Panc1 (cell line): ENCODE results near the gene CD300E. TPM values are rescaled to one million over a fixed set of nuclear protein-coding genes. Genes with fewer than 3 reads are reported as not detected.

Source experiments
- ATAC-seq: fragments of 200-7000 bp; cut with Tn5 transposase; 2 replicates; pipeline ENCODE4 v1.9.1; 2020; ENCODE audit warnings: mild to moderate bottlenecking, moderate library complexity
- BruUV-seq: library from RNA; stranded (reverse); fragments of 400-500 nt; replicated peaks from 2 replicates; lab custom pipeline; 2021; lab: Mats Ljungman, UMichigan
- CTCF ChIA-PET: fragments of 300-600 bp; sonication (Branson Sonifier 250); formaldehyde crosslinking; loops from one replicate; lab custom pipeline; 2022; ENCODE audit warnings: antibody characterized with exemption; lab: Charles Lee
- POLR2A ChIA-PET: fragments of 300-600 bp; sonication (Branson Sonifier 250); formaldehyde crosslinking; loops from one replicate; lab custom pipeline; 2022; ENCODE audit warnings: antibody characterized with exemption; lab: Charles Lee
- DNase-seq: peaks from one replicate; pipeline ENCODE4 v3.0.0-alpha.2; 2010; ENCODE audit warnings: low read depth, low spot score
- H3K27ac ChIP-seq: 2 replicates; pipeline ENCODE4 v1.5.1; 2011; ENCODE audit warnings: mild to moderate bottlenecking, low read length, inconsistent platforms
- H3K27me3 ChIP-seq: fragments of 200-500 bp; sonication (Bioruptor generic); 2 replicates; pipeline ENCODE4 v1.6.0; 2014; ENCODE audit warnings: low read length, inconsistent platforms; ENCODE audit not compliant: control insufficient read depth, insufficient read depth
- H3K36me3 ChIP-seq: fragments of 200-500 bp; sonication (Bioruptor generic); 2 replicates; pipeline ENCODE4 v1.5.1; 2014; ENCODE audit warnings: inconsistent platforms, mild to moderate bottlenecking, low read length, moderate library complexity; ENCODE audit not compliant: control insufficient read depth, insufficient read depth
- H3K4me1 ChIP-seq: 2 replicates; pipeline ENCODE4 v1.5.1; 2011; ENCODE audit warnings: inconsistent platforms, mild to moderate bottlenecking, low read length, moderate library complexity; ENCODE audit not compliant: control insufficient read depth, insufficient read depth
- H3K4me3 ChIP-seq, 2 experiments: 2 replicates each; pipeline ENCODE4 v1.5.1; 2011 to 2012; ENCODE audit warnings: low read depth in 2 of 2, low read length in 2 of 2, mild to moderate bottlenecking in 2 of 2, inconsistent platforms in 1 of 2, moderate library complexity in 1 of 2
- H3K9me3 ChIP-seq: fragments of 200-500 bp; sonication (Bioruptor generic); 2 replicates; pipeline ENCODE4 v1.5.1; 2014; ENCODE audit warnings: low read depth, mild to moderate bottlenecking, inconsistent platforms, low read length, moderate library complexity; ENCODE audit not compliant: control insufficient read depth, insufficient read depth
- POLR2AphosphoS5 ChIP-seq: IDR thresholded peaks from 2 replicates; pipeline ENCODE4 v1.6.1; 2012; ENCODE audit warnings: mild to moderate bottlenecking, low read depth, low read length, moderate library complexity
- SIN3A ChIP-seq: IDR thresholded peaks from 2 replicates; pipeline ENCODE4 v1.6.1; 2012; ENCODE audit warnings: low read depth, mild to moderate bottlenecking, low read length, moderate library complexity, borderline replicate concordance; ENCODE audit not compliant: insufficient read depth
- TCF7L2 ChIP-seq: IDR thresholded peaks from 2 replicates; pipeline ENCODE4 v1.6.1; 2011; ENCODE audit warnings: mild to moderate bottlenecking, low read depth, low read length, inconsistent platforms
- in situ Hi-C: cut with HindIII; loops from 2 replicates; pipeline ENCODE4 v1.10.0; 2016; ENCODE audit warnings: low sequenced_read_pairs, low pct_unique_long_range_greater_than_20kb
- intact Hi-C: fragments of 100-400 bp; cut with micrococcal nuclease; formaldehyde crosslinking; loops from one replicate; pipeline ENCODE4 v1.10.0; 2022; ENCODE audit not compliant: unreplicated experiment
- total RNA-seq: library from RNA; stranded (reverse); gene quantifications from one replicate; pipeline ENCODE4 v1.2.1, GENCODE V29; 2021; ENCODE audit not compliant: unreplicated experiment
- TF ChIP-seq, protein P1 (sequence below): fragments of 450-650 bp; IDR thresholded peaks from 2 replicates; pipeline ENCODE4 v1.5.1; 2017; ENCODE audit warnings: mild to moderate bottlenecking
- TF ChIP-seq, protein P2 (sequence below), 2 experiments: IDR thresholded peaks; 2 replicates each; pipeline ENCODE4 v1.6.1; 2011 to 2012; ENCODE audit warnings: low read depth in 2 of 2, control low read depth in 1 of 2, low read length in 1 of 2, mild to moderate bottlenecking in 1 of 2, moderate library complexity in 1 of 2; ENCODE audit not compliant: insufficient read depth in 1 of 2

CD300E gene
- total RNA-seq, 1 experiment from 2014 or later, result not detected

DNA sequence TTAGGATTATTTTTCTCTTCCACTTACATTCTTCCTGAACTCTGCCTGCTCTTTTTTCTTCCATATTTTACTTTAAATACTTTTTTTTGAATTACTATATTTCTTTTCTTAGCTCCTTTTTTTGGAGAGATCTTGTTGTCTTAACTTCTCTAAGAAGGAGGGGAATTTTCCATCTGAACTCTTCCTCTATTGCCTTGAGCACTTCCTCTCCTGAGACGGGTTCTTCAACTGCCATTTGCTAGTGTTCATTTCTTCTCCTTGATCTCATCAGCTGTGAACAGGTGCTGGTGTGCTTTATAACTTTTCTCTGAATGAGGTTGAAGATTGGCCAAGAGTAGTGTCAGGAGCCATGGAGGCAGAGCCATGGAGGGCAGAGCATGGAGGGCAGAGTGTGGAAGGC, 16.3 kb downstream of the CD300E start:
- DNase-seq (no peak), ATAC-seq (no peak)
- Histone ChIP-seq H3K36me3 (no peaks in the 10 kb centered on the region), H3K27me3 (peaks cover 22% of the 10 kb centered on the region), H3K4me3 (no peak overlapping the region), H3K9me3 (no peaks in the 10 kb centered on the region), H3K4me1 (0 out of 2 replicates have a peak, but pooled peaks cover 3% of the 10 kb centered on the region), H3K27ac (no peak overlapping the region)
- no TSS peak for BruUV-seq
- CTCF ChIA-PET, result no interaction called here
- in situ Hi-C loops, result no loop called here
- POLR2A ChIA-PET, result interaction anchor here (0.6 kb wide), 1 partner anchor 60 kb away, joined by 9 read pairs; no protein-coding TSS in a partner anchor
- TF ChIP-seq SIN3A, result no peak
- TF ChIP-seq, protein P1, sequence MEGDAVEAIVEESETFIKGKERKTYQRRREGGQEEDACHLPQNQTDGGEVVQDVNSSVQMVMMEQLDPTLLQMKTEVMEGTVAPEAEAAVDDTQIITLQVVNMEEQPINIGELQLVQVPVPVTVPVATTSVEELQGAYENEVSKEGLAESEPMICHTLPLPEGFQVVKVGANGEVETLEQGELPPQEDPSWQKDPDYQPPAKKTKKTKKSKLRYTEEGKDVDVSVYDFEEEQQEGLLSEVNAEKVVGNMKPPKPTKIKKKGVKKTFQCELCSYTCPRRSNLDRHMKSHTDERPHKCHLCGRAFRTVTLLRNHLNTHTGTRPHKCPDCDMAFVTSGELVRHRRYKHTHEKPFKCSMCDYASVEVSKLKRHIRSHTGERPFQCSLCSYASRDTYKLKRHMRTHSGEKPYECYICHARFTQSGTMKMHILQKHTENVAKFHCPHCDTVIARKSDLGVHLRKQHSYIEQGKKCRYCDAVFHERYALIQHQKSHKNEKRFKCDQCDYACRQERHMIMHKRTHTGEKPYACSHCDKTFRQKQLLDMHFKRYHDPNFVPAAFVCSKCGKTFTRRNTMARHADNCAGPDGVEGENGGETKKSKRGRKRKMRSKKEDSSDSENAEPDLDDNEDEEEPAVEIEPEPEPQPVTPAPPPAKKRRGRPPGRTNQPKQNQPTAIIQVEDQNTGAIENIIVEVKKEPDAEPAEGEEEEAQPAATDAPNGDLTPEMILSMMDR, result no peak
- TF ChIP-seq POLR2AphosphoS5, result no peak
- TF ChIP-seq TCF7L2, result no peak
- intact Hi-C loops, result loop anchor here (10.0 kb wide), 1 partner anchor 58 kb away; no protein-coding TSS in a partner anchor

DNA sequence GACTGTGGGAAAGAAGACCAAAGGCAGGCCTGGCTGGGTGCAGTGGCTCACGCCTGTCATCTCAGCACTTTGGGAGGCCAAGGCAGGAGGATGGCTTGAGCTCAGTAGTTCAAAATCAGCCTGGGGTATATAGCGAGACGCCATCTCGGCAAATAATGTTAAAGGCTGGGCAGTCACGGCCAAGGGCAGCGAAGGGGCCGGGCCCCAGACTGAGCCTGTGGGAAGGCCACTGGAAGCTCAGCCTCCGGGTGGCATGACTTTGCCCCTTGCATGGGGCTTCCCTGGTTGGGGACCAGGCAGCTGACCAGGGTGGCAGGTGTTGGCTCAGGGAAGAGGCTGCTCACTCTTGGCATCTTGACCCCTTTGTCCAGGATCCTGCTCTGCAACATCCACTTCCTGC, 17.5 kb downstream of the CD300E start:
- 0 out of 2 replicates have a peak, but pooled peaks cover 3% of the 10 kb centered on the region for H3K4me1 ChIP-seq
- no peak for ATAC-seq
- H3K27me3 ChIP-seq, result peaks cover 12% of the 10 kb centered on the region
- H3K27ac ChIP-seq, result no peak overlapping the region
- CTCF ChIA-PET, result interaction anchor here (0.6 kb wide), 1 partner anchor 105 kb away, joined by 7 read pairs; no protein-coding TSS in a partner anchor
- H3K9me3 ChIP-seq, result no peaks in the 10 kb centered on the region
- POLR2A ChIA-PET, result no interaction called here
- DNase-seq, result no peak
- intact Hi-C loops (loop anchor here (10.0 kb wide), 1 partner anchor 59 kb away; no protein-coding TSS in a partner anchor), in situ Hi-C loops (no loop called here)
- H3K36me3 ChIP-seq, result no peaks in the 10 kb centered on the region
- no peak overlapping the region for H3K4me3 ChIP-seq
- BruUV-seq, result no TSS peak
- TF ChIP-seq, protein P2, sequence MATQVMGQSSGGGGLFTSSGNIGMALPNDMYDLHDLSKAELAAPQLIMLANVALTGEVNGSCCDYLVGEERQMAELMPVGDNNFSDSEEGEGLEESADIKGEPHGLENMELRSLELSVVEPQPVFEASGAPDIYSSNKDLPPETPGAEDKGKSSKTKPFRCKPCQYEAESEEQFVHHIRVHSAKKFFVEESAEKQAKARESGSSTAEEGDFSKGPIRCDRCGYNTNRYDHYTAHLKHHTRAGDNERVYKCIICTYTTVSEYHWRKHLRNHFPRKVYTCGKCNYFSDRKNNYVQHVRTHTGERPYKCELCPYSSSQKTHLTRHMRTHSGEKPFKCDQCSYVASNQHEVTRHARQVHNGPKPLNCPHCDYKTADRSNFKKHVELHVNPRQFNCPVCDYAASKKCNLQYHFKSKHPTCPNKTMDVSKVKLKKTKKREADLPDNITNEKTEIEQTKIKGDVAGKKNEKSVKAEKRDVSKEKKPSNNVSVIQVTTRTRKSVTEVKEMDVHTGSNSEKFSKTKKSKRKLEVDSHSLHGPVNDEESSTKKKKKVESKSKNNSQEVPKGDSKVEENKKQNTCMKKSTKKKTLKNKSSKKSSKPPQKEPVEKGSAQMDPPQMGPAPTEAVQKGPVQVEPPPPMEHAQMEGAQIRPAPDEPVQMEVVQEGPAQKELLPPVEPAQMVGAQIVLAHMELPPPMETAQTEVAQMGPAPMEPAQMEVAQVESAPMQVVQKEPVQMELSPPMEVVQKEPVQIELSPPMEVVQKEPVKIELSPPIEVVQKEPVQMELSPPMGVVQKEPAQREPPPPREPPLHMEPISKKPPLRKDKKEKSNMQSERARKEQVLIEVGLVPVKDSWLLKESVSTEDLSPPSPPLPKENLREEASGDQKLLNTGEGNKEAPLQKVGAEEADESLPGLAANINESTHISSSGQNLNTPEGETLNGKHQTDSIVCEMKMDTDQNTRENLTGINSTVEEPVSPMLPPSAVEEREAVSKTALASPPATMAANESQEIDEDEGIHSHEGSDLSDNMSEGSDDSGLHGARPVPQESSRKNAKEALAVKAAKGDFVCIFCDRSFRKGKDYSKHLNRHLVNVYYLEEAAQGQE (IDR thresholded peaks at IDR 0.05; ENCODE audit: insufficient read depth in 1 of 2, low read depth in 2 of 2, low read length in 1 of 2), result no peak
- TF ChIP-seq POLR2AphosphoS5 (no peak), SIN3A (no peak), TCF7L2 (no peak)
- TF ChIP-seq, protein P1, result no peak
